ENCODE data around the gene RAB9A. TPM values are rescaled to one million over a fixed set of nuclear protein-coding genes. Genes with fewer than 3 reads are reported as not detected.
"Not testable (repeated sequence)": the region's sequence is repeated elsewhere in the genome, so short reads cannot be mapped to it uniquely, and the experiment has no call there.

The RAB9A gene
- total RNA-seq, 2 donors from 2014 or later = 21.8 to 34.0 TPM

GRCh38 chrX:13721371-13721770 is 32.4 kb downstream of the RAB9A start:
- DNase-seq (no peak), ATAC-seq (no peak)
- no peak overlapping the region for H3K4me3 Mint-ChIP-seq
- H3K27ac Mint-ChIP-seq = peak overlapping the region; percentile 78
- peaks cover 21% of the 10 kb centered on the region for H3K4me1 Mint-ChIP-seq
- no peaks in the 10 kb centered on the region for H3K9me3 ChIP-seq (ENCODE audit: control insufficient read depth, low read length, poor library complexity, severe bottlenecking)
- H3K27me3 Mint-ChIP-seq = no peaks in the 10 kb centered on the region
- peaks cover 3% of the 10 kb centered on the region for H3K36me3 Mint-ChIP-seq (ENCODE audit: low read depth)

GRCh38 chrX:13721819-13722519 is 33.0 kb downstream of the RAB9A start:
- no peak for DNase-seq
- H3K27ac Mint-ChIP-seq = peak overlapping the region; percentile 78
- peaks cover 24% of the 10 kb centered on the region for H3K4me1 Mint-ChIP-seq
- H3K4me3 Mint-ChIP-seq = no peak overlapping the region
- peaks cover 3% of the 10 kb centered on the region for H3K36me3 Mint-ChIP-seq (ENCODE audit: low read depth)
- ATAC-seq = no peak
- no peaks in the 10 kb centered on the region for H3K27me3 Mint-ChIP-seq
- no peaks in the 10 kb centered on the region for H3K9me3 ChIP-seq (ENCODE audit: control insufficient read depth, low read length, poor library complexity, severe bottlenecking)

- H3K27me3 Mint-ChIP-seq; H3K9me3 ChIP-seq (ENCODE audit: control insufficient read depth, low read length, poor library complexity, severe bottlenecking); H3K36me3 Mint-ChIP-seq (ENCODE audit: low read depth): not testable (repeated sequence)
- DNase-seq (peak; percentile 13 to 45 (median 29)), ATAC-seq (peak; percentile 63)
- peak overlapping the region; percentile 78 for H3K27ac Mint-ChIP-seq
- peak overlapping the region; percentile 53 for H3K4me3 Mint-ChIP-seq
- H3K4me1 Mint-ChIP-seq = peaks cover 26% of the 10 kb centered on the region
These were observed 36.0 kb downstream of the RAB9A start for GRCh38 chrX:13724878-13725277.

- Mint-ChIP-seq H3K4me1 (peaks cover 27% of the 10 kb centered on the region), H3K27ac (peak overlapping the region; percentile 78)
- not testable (repeated sequence) for DNase-seq; H3K9me3 ChIP-seq (ENCODE audit: control insufficient read depth, low read length, poor library complexity, severe bottlenecking); H3K4me3 Mint-ChIP-seq; H3K36me3 Mint-ChIP-seq (ENCODE audit: low read depth); H3K27me3 Mint-ChIP-seq; ATAC-seq
These were observed 37.7 kb downstream of the RAB9A start for GRCh38 chrX:13726583-13726982.

DNA sequence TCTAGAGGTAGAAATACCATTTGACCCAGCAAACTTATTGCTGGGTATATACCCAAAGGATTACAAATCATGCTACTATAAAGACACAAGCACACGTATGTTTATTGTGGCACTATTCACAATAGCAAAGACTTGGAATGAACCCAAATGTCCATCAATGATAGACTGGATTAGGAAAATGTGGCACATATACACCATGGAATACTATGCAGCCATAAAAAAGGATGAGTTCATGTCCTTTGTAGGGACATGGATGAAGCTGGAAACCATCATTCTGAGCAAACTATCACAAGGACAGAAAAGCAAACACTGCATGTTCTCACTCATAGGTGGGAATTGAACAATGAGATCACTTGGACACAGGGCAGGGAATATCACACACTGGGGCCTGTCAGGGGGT is 41.6 kb downstream of the RAB9A start:
- peaks cover 38% of the 10 kb centered on the region for H3K4me1 Mint-ChIP-seq
- not testable (repeated sequence) for H3K4me3 Mint-ChIP-seq, H3K27ac Mint-ChIP-seq

DNA sequence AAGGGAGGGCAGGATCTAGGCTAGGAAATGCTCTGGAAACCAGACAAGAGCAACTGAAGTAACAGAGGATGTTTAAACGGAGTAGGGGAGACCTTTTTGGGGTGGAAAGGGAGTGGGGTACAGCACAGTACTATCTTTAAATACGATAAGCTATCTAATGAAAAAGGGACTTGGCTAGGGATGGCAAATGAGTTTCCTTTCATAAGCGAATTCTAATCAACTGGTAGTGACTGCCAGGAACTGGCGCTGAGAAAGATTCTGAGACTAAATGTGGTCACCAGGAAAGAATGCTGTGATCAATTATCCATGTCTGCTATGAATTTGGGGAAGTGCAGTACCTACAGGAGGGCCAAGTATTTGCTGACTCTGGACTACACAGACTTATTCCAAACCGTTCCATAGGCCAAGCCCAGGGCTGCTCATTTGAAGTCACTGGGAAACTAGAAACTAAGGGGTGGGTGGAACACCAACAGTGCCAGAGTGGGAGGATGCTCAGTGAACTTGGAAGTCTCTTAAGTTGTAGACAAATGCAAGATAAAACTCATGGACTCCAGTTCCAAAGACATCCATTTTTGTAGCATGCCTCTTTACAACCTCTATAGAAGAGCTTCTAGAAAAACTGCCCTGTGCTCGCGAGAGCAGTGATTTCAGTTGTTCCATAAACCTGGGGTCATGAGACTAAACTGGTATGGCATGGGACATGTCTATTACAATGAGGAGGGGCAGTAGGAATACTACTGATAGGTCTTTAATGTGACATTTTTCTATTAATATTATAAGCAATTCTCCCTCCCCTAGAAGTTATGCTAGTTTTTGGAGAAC is 43.5 kb downstream of the RAB9A start:
- Mint-ChIP-seq H3K27ac (peak overlapping the region; percentile 97), H3K4me1 (peaks cover 33% of the 10 kb centered on the region), H3K27me3 (no peaks in the 10 kb centered on the region), H3K36me3 (ENCODE audit: low read depth) (peaks cover 12% of the 10 kb centered on the region), H3K4me3 (peak overlapping the region; percentile 69)
- no peak for ATAC-seq
- DNase-seq = no peak
- no peaks in the 10 kb centered on the region for H3K9me3 ChIP-seq (ENCODE audit: control insufficient read depth, low read length, poor library complexity, severe bottlenecking)

More for the DNA sequence above, 41.6 kb downstream of the RAB9A start:
- ATAC-seq; H3K27me3 Mint-ChIP-seq; DNase-seq; H3K9me3 ChIP-seq (ENCODE audit: control insufficient read depth, low read length, poor library complexity, severe bottlenecking): not testable (repeated sequence)
- peaks cover 13% of the 10 kb centered on the region for H3K36me3 Mint-ChIP-seq (ENCODE audit: low read depth)

DNA sequence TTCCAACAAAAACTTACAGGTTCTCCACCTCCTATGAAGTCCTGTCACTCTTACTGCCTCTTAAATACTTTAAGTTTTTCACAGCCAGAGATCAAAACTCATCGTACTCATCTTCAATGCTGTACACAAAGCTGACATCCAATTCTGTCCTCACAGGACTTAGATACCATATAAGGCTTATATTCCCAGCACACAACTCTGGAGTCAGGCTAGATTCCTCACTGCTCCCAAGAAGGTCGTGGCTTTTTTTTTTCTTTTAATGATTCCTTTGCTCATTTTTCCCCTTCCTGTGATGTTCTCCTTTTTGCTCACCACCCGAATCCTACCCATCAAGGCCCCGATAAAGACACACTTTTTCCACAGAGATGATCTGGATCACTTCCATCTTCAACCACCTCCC is 44.6 kb downstream of the RAB9A start:
- H3K27ac Mint-ChIP-seq = peak overlapping the region; percentile 97
- DNase-seq (no peak), ATAC-seq (no peak)
- H3K4me3 Mint-ChIP-seq = peak overlapping the region; percentile 95
- H3K36me3 Mint-ChIP-seq (ENCODE audit: low read depth) = peaks cover 10% of the 10 kb centered on the region
- no peaks in the 10 kb centered on the region for H3K9me3 ChIP-seq (ENCODE audit: control insufficient read depth, low read length, poor library complexity, severe bottlenecking)
- peaks cover 31% of the 10 kb centered on the region for H3K4me1 Mint-ChIP-seq
- H3K27me3 Mint-ChIP-seq = no peaks in the 10 kb centered on the region

GRCh38 chrX:13734278-13735172 is 45.6 kb downstream of the RAB9A start, which contains the start of the genes OFD1 and TRAPPC2:
OFD1 (plus strand) TSS chrX:13734748; CDS start chrX:13735072, 324 bp downstream.
TRAPPC2 (minus strand) TSS chrX:13734620; CDS start chrX:13719963, 14,657 bp downstream.
- peak within 1 kb of the TSS; percentile 95 for H3K4me3 Mint-ChIP-seq
- no peaks in the 10 kb centered on the region for H3K9me3 ChIP-seq (ENCODE audit: control insufficient read depth, low read length, poor library complexity, severe bottlenecking)
- H3K36me3 Mint-ChIP-seq (ENCODE audit: low read depth) = peaks cover 10% of the 10 kb centered on the region
- peak; percentile 75 to 83 (median 80) for DNase-seq
- H3K27ac Mint-ChIP-seq = peak within 1 kb of the TSS; percentile 97
- H3K27me3 Mint-ChIP-seq = no peaks in the 10 kb centered on the region
- H3K4me1 Mint-ChIP-seq = peaks cover 31% of the 10 kb centered on the region
- peak; percentile 88 for ATAC-seq

GRCh38 chrX:13741695-13742094 is 52.8 kb downstream of the RAB9A start:
- H3K27ac Mint-ChIP-seq = peak overlapping the region; percentile 94
- H3K36me3 Mint-ChIP-seq (ENCODE audit: low read depth) = no peaks in the 10 kb centered on the region
- peak overlapping the region; percentile 49 for H3K4me3 Mint-ChIP-seq
- no peak for DNase-seq
- H3K27me3 Mint-ChIP-seq = no peaks in the 10 kb centered on the region
- H3K9me3 ChIP-seq (ENCODE audit: control insufficient read depth, low read length, poor library complexity, severe bottlenecking) = no peaks in the 10 kb centered on the region
- no peak for ATAC-seq
- peaks cover 10% of the 10 kb centered on the region for H3K4me1 Mint-ChIP-seq

GRCh38 chrX:13742397-13743176 is 53.7 kb downstream of the RAB9A start:
- ATAC-seq (peak; percentile 98), DNase-seq (peak in 2 of 3 donors; percentile 23)
- H3K9me3 ChIP-seq (ENCODE audit: control insufficient read depth, low read length, poor library complexity, severe bottlenecking) = no peaks in the 10 kb centered on the region
- peak overlapping the region; percentile 94 for H3K27ac Mint-ChIP-seq
- H3K4me3 Mint-ChIP-seq = peak overlapping the region; percentile 84
- no peaks in the 10 kb centered on the region for H3K27me3 Mint-ChIP-seq
- peaks cover 11% of the 10 kb centered on the region for H3K4me1 Mint-ChIP-seq
- H3K36me3 Mint-ChIP-seq (ENCODE audit: low read depth) = peaks cover 2% of the 10 kb centered on the region

DNA sequence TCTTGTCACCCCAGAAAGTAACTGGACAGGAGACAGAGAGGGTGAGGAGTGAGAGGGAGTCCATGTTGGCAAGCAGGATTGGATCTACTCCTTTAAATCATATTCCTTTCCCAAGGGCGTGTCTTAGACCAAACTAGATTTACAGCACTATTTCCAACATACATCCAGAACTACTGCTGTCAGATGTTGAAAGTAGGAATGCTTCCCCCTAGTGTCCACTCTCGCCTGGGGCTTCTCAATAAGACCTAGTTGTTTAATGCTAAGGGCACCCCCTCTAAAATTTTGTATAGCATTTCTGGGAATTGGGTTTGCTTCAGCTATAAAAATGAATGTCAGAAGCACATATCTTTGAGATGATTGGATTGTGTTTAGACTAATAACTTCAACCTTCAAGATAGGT is 58.9 kb downstream of the RAB9A start:
- no peaks in the 10 kb centered on the region for H3K9me3 ChIP-seq (ENCODE audit: control insufficient read depth, low read length, poor library complexity, severe bottlenecking)
- ATAC-seq (peak; percentile 59), DNase-seq (peak in 1 of 3 donors; percentile 14)
- Mint-ChIP-seq H3K27me3 (no peaks in the 10 kb centered on the region), H3K27ac (peak overlapping the region; percentile 69), H3K36me3 (ENCODE audit: low read depth) (peaks cover 2% of the 10 kb centered on the region), H3K4me1 (peaks cover 8% of the 10 kb centered on the region), H3K4me3 (no peak overlapping the region)

GRCh38 chrX:13748486-13748885 is 59.6 kb downstream of the RAB9A start:
- no peak overlapping the region for H3K27ac Mint-ChIP-seq
- H3K36me3 Mint-ChIP-seq (ENCODE audit: low read depth) = peaks cover 2% of the 10 kb centered on the region
- no peaks in the 10 kb centered on the region for H3K9me3 ChIP-seq (ENCODE audit: control insufficient read depth, low read length, poor library complexity, severe bottlenecking)
- H3K4me1 Mint-ChIP-seq = peaks cover 12% of the 10 kb centered on the region
- H3K4me3 Mint-ChIP-seq = no peak overlapping the region
- H3K27me3 Mint-ChIP-seq = no peaks in the 10 kb centered on the region
- DNase-seq (no peak), ATAC-seq (no peak)
